ENCODE data around the gene OXT.

GRCh38 chr20:3111995-3112394, 40.6 kb downstream of the OXT start:
- TF ChIP-seq BORCS8-MEF2B (CRISPR knock-in tag; IDR thresholded peaks at IDR 0.05) (no peak), PBX3 (CRISPR knock-in tag; IDR thresholded peaks at IDR 0.05; ENCODE audit: borderline replicate concordance) (no peak), NFIC (IDR thresholded peaks at IDR 0.05; ENCODE audit: low read length) (no peak), CTCF (CRISPR knock-in tag; IDR thresholded peaks at IDR 0.05) (no peak), RFX5 (IDR thresholded peaks at IDR 0.05; ENCODE audit: low read depth, low read length) (no peak)
